ENCODE results near the gene NEUROG1. TPM values are rescaled to one million over a fixed set of nuclear protein-coding genes. Genes with fewer than 3 reads are reported as not detected.

Gene NEUROG1
- total RNA-seq, 4 donors from 2014 or later = not detected

DNA sequence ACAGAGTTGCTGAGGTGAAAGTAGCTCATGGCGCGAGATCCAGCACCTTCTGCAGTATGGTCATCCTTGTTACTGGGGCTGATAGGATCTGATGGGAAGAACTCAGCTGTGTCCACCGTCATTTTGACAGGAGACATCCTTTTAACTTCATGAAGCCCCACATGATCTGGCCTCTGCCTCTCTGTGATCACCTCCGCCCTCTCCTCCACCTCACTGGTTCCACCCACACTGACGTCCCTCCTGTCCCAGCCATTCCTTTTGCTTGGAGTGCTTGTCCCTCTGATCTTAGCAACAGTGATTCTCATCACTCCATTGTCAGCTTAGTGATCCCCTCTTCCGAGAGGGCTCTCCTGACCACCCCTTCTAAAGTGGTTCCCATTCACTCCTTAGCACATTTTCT, 25.8 kb downstream of the NEUROG1 start:
- H3K9me3 ChIP-seq = no peaks in the 10 kb centered on the region
- DNase-seq (no peak), ATAC-seq (no peak)
- intact Hi-C loops (cut with DNase I; ENCODE audit: low total_unique reads) (no loop called here), in situ Hi-C loops (cut with MboI; ENCODE audit: low sequenced_read_pairs in 4 of 4) (no loop called here)
- no peak overlapping the region for H3K4me3 ChIP-seq
- H3K4me1 ChIP-seq = no peaks in the 10 kb centered on the region
- TF ChIP-seq, protein P1, sequence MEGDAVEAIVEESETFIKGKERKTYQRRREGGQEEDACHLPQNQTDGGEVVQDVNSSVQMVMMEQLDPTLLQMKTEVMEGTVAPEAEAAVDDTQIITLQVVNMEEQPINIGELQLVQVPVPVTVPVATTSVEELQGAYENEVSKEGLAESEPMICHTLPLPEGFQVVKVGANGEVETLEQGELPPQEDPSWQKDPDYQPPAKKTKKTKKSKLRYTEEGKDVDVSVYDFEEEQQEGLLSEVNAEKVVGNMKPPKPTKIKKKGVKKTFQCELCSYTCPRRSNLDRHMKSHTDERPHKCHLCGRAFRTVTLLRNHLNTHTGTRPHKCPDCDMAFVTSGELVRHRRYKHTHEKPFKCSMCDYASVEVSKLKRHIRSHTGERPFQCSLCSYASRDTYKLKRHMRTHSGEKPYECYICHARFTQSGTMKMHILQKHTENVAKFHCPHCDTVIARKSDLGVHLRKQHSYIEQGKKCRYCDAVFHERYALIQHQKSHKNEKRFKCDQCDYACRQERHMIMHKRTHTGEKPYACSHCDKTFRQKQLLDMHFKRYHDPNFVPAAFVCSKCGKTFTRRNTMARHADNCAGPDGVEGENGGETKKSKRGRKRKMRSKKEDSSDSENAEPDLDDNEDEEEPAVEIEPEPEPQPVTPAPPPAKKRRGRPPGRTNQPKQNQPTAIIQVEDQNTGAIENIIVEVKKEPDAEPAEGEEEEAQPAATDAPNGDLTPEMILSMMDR (IDR thresholded peaks at IDR 0.05 in 4 of 5, conservative IDR thresholded peaks at IDR 0.05 in 1 of 5) = no peak
- no peak for TF ChIP-seq POLR2A (IDR thresholded peaks at IDR 0.05)
- H3K27ac ChIP-seq = no peak overlapping the region
- peaks cover 0 to 9% (median 4%) of the 10 kb centered on the region in 3 donors for H3K27me3 ChIP-seq
- H3K36me3 ChIP-seq = no peaks in the 10 kb centered on the region

DNA sequence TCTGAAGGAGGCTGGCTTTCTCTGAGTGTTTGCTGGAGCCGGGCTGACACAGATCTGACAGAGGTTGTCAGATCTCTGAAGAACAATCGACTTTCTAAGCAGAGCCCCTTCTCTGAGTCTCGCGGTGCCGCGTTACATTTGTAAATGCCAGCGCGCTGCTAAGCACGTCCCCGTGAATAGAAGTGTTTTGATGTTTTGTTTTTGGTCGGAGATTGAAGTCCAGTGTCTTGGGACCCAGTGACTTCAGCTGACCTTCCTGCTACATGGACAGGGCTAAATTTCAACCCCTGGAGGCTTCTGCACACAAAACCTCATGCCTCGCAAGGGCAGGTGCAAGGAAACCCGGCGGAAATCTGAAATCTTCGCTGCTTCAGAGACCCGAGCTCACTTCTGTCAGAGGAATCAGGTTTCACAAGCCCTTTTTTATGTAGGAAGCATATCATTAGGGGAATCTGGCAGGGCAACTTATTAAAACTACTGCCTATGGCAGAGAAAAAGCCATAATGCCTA, 27.2 kb downstream of the NEUROG1 start:
- no peaks in the 10 kb centered on the region for H3K36me3 ChIP-seq
- in situ Hi-C loops (cut with MboI; ENCODE audit: low sequenced_read_pairs in 4 of 4) = no loop called here
- peaks cover 0 to 9% (median 4%) of the 10 kb centered on the region in 3 donors for H3K27me3 ChIP-seq
- ATAC-seq (peak in 1 of 2 donors; percentile 18), DNase-seq (no peak)
- no peaks in the 10 kb centered on the region for H3K4me1 ChIP-seq
- H3K27ac ChIP-seq = no peak overlapping the region
- intact Hi-C loops (cut with DNase I; ENCODE audit: low total_unique reads) = no loop called here
- no peak for TF ChIP-seq POLR2A (IDR thresholded peaks at IDR 0.05)
- TF ChIP-seq, protein P1 (IDR thresholded peaks at IDR 0.05 in 4 of 5, conservative IDR thresholded peaks at IDR 0.05 in 1 of 5) = no peak
- no peaks in the 10 kb centered on the region for H3K9me3 ChIP-seq
- H3K4me3 ChIP-seq = peak overlapping the region in 3 of 4 donors; percentile 33 to 39 (median 34)

DNA sequence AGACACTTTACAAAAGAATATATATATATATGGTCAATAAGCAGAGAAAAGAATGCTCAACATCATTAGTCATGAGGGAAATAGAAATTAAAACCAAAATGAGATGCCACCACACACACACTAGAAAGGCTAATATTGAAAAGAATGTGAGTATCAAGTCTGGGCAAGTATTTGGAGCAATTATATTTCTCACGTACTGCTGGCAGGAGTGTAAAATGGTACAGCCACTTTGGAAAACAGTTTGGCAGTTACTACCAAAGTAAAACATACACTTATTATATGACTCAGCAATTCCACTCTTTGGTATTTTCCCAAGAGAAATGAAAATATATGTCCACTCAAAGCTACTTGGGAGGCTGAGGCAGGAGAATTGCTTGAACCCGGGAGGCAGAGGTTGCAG, 29.8 kb downstream of the NEUROG1 start:
- in situ Hi-C loops (cut with MboI; ENCODE audit: low sequenced_read_pairs in 4 of 4) = no loop called here

DNA sequence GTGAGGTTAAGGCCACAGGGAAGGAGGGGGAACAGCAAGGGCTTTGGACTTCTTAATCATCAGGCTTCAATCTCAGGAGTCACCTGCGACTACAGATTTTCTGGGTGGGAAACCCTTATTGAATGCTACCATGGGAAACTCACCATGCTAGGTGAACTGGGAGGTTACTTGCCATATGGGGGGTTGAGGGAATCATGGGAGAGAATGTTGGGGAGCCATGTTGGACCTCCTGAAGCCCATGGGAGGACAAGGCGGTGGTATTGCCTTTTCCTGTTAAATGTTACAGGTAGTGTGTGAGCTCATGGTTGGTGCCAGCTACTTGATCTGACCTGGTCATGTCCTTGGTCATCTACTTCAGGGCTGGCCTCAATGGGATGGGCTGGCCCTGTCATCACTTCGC, 31.4 kb downstream of the NEUROG1 start:
- no peak overlapping the region for H3K4me3 ChIP-seq
- TF ChIP-seq, protein P1 (IDR thresholded peaks at IDR 0.05 in 4 of 5, conservative IDR thresholded peaks at IDR 0.05 in 1 of 5) = no peak
- TF ChIP-seq POLR2A (IDR thresholded peaks at IDR 0.05) = no peak
- no peak overlapping the region for H3K27ac ChIP-seq
- H3K9me3 ChIP-seq = no peaks in the 10 kb centered on the region
- in situ Hi-C loops (cut with MboI; ENCODE audit: low sequenced_read_pairs in 4 of 4) = no loop called here
- no peaks in the 10 kb centered on the region for H3K36me3 ChIP-seq
- intact Hi-C loops (cut with DNase I; ENCODE audit: low total_unique reads) = no loop called here
- H3K4me1 ChIP-seq = no peaks in the 10 kb centered on the region
- H3K27me3 ChIP-seq = peaks cover 0 to 4% (median 0%) of the 10 kb centered on the region in 3 donors
- DNase-seq = no peak
- ATAC-seq = no peak

More for the DNA sequence above, 29.8 kb downstream of the NEUROG1 start:
- TF ChIP-seq, protein P1 (IDR thresholded peaks at IDR 0.05 in 4 of 5, conservative IDR thresholded peaks at IDR 0.05 in 1 of 5) = no peak
- no peak for TF ChIP-seq POLR2A (IDR thresholded peaks at IDR 0.05)
- Histone ChIP-seq H3K27ac (no peak overlapping the region), H3K9me3 (no peaks in the 10 kb centered on the region), H3K4me3 (no peak overlapping the region), H3K27me3 (peaks cover 0 to 9% (median 4%) of the 10 kb centered on the region in 3 donors), H3K4me1 (no peaks in the 10 kb centered on the region), H3K36me3 (no peaks in the 10 kb centered on the region)
- intact Hi-C loops (cut with DNase I; ENCODE audit: low total_unique reads) = no loop called here
- no peak for DNase-seq
- ATAC-seq = no peak

DNA sequence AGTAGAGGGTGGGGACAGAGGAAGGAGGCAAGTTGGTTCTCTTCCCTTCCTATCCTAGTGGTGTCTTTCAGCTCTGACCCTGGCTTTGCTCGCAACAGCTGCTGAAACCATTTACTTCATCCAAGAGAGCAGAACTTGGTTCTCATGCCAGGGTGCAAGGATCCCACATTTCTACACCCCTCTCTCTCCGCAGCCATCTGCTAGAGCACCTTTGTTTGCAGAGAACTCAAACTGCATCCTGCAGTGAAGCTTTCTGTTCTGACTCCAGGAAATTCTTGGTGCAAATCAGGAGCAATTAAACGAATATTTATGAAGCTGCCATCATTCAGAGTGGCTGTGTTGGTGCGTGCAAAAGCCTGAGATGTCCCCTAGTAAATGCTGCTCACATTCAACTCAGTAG, 31.9 kb downstream of the NEUROG1 start:
- DNase-seq = no peak
- intact Hi-C loops (cut with DNase I; ENCODE audit: low total_unique reads) = no loop called here

More for the DNA sequence above, 31.9 kb downstream of the NEUROG1 start:
- Histone ChIP-seq H3K4me1 (no peaks in the 10 kb centered on the region), H3K9me3 (no peaks in the 10 kb centered on the region), H3K36me3 (no peaks in the 10 kb centered on the region), H3K27me3 (peaks cover 0 to 4% (median 0%) of the 10 kb centered on the region in 3 donors), H3K4me3 (no peak overlapping the region), H3K27ac (no peak overlapping the region)
- TF ChIP-seq POLR2A (IDR thresholded peaks at IDR 0.05) = no peak
- TF ChIP-seq, protein P1 (IDR thresholded peaks at IDR 0.05 in 4 of 5, conservative IDR thresholded peaks at IDR 0.05 in 1 of 5) = no peak
- in situ Hi-C loops (cut with MboI; ENCODE audit: low sequenced_read_pairs in 4 of 4) = no loop called here
- ATAC-seq = no peak

Data from gastrocnemius medialis (tissue), 4 donors.